Activated CD4-positive, alpha-beta T cell treated with anti-CD3 and anti-CD28 coated beads for 48 hours (primary cell): Measurements from ENCODE around the gene TACR1.

Experiments
- DNase-seq: peaks from one replicate; pipeline ENCODE4 v3.0.0-alpha.2; 2020

Gene TACR1

DNA sequence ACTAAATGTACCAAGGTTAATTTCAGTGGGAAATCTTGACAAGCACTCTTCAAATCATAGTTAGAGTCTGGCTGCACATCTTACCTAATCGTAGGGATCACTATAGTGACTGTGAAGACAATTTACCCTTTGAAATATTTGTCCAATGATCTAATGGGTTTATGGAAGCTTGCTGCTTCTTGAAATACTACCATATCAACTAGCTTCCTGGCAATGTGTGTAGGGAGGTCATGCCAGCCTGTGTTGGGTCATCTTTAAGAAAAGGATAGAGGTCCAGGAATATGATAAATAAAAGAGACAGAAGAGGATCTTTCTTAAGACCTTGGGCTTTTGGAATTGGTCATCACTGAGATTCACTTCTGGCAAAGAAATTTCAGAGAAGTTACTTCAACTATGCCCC is 156.5 kb downstream of the TACR1 start:
- no peak for DNase-seq

DNA sequence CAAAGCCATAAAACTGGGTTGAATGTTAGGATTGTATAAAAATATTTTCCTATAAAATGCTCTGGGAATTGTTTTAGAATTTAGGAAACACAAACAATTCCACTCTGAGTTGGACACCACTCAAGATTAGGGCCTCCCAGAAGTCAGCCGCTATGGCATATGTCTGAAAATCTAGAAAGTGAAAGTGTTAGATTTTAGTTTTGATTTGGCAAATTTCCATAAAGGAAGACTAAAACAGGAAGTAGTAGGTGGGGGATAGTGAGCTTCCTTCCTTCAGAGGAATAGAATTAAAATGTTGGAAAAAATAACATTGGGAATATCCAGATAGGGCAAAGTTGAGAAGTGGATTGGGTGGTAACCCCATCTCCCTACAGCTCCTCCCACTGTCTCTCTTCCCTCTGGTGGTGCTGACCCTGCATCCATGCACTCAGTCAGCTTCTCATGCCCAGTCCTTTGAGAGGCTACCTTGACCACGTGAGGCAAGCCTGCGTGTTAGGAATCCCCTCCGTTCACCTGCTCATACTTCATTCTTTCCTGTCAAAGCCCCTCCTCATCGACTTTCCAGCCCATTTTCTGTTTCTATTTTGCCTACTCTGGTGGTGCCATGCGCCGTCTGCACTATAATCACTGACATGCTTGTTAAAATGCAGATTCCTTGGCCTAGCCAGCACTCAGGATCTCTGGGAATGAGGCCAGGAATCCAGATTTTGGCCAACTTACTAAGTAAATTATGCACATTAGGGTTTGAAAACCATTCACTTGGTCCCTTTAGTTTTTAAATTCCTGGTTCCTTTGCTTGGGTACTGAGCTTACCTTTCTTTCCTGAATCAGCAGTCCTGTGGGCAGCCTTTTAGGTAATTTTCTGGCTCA is 157.4 kb downstream of the TACR1 start:
- no peak for DNase-seq

DNA sequence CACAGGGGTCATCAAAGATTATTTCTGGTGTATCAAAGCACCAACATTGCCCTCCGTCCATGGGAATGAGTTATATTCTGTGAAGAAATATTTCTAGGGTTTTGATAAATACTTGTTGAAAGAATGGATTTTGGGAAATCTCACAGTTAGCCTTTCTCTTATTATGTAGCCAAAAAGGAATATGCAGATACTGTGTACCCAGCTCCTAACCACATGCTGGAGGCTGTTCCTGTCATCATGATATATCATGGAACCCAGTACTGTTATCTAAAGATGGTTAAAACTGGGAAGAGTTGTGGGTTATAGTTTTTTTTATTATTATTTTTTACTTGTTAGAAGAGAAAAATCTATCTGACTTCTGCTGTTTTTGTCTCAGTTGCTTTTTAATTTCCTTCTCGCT is 158.1 kb downstream of the TACR1 start:
- DNase-seq: no peak

DNA sequence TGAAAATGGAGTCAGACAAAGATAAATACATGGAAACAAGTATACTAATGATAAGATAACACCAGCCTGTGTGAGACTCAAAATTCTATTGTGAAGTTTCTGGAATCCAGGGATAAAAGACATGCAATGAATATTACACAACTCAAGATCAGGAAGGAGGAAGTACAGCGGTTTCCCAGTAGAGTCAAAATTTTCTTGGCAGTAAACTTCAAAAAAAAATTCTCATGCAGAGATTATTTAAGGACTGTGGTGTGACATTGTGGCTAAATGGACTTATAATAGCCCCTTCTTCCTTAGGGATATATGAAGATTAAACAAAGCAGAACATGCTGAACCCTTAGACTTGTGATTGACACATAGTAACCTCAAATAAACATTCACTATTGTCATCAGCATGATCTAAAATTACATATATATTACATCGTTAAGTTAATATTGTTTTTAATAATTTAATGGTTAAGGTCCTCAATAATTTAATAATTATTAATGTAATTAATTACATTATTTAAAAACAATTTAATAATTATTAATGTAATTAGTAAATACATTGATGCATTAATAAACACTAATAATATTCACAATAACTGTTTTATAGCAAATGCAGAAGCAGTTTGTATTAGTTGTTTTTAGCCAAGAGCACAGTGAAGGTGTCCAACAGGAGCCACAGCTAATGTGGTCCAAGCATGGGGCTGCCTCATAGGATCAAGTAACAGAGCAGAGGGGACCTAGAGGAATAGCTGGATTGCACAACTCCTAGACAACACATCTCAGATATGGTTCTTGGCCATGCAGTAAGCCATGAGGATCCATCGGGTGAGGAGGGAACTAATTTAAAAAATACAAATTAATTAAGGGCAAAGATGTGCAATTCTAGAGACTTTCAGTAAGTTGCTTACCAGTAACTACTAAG is 163.6 kb downstream of the TACR1 start:
- no peak for DNase-seq

DNA sequence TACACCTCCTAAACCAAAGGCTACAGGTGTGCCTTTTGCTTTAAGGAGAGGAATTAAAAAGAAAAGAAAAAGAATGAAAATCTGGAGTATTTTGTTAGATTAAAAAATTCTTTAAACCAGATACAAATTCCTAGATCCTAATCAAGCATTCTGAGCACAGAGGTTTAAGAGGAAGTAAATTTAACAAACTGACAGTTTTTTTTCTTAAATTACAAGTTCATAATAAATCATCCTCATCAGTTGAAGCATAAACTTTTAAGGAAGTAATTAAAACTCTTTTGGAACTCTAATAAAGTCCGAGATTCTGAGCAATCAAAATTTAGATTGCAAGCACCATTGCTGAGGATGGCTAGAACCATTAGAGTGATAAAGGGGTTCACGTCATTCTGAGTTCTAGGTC is 165.8 kb downstream of the TACR1 start:
- no peak for DNase-seq

DNA sequence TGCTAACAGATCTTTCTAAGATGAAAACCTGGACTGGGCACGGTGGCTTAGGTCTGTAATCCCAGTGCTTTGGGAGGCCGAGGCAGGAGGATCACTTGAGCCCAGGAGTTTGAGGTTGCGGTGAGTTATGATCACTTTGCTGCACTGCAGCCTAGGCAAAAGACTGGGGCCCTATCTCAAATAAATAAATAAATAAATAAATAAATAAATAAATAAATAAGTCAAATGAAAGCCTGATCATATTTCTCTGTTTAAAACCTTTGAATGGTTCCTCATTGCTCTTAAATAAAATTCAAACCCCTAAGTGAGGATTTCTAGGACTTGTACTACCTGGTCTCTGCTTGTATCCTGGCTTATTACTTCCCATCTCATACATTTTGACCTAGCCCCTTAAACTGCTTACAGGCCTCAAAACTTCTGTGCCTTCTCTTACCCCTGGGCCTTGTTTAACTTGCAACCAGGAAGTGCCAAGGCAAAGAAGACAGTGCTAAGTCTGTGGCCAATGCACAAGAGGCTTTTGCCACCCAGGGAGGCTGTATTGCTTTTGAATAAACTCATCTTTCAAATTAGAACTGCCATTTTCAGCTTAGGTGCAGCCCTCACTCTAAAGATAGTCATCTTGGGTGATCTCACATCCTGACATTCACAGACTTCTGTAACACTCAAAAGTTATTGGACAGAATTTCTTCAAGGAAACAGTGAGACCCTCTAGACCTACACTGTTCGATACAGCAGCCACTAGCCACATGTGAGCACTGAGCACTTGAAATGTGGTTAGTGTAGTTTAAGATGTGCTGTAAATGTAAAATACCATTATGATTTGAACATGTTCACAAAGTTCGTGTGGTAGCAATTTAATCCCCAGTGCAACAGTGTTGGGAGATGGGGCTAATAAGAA is 167.2 kb downstream of the TACR1 start:
- DNase-seq: no peak

DNA sequence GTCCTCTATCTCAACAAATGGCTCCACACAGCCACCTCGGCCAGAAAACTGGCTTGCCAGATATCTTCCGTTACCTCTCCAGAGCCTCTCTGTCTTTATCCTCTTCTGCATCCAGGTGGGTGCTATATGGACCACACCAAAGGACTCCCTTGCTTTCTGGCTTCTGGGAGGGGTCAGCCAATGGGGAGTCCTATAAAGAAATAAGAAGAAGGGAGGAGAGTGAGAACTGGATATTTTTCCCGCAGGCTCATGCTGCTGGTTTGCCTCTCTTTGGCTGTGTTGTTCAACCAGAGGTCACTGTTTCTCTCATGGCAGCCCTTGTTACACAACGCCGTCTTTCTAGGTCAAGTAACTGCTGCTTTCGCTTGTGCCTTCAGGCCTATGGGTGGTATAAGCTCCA is 168.1 kb downstream of the TACR1 start:
- no peak for DNase-seq

DNA sequence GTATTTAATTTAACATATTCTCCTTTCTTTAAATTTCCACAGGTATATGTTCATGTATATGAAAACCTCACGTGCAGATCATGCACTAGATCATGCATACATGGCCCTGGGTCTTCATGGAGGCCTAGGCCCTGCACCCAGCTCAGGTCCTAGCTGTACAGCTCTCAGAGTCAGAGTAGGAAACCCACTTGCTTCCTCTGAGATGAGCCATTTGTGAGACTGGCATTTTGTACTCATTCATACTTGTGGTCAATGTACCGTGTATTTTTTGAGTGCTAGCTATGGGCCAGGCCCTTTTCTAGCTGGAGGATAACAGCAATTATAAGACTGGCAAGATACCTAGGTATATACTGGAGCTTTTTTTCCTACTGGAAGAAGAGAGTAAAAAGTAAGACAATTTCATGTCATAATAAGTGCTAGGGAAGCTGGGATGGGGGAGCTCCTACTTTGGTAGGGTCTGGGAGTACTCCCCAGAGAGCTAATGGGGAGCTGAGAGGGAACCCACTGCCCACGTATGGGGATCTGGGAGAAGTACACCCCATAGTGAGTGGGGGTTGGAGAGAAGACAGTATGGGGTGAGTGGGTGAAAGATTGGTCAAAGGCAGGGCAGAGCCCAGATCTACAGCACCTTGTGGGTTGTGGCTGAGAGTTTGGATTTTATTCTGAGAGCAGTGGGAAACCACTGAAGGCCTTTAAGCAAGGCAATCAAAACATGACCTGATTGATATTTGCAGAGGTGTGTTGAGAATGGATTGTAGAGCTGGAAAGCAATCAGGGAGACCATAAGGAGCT is 168.9 kb downstream of the TACR1 start:
- DNase-seq: no peak

DNA sequence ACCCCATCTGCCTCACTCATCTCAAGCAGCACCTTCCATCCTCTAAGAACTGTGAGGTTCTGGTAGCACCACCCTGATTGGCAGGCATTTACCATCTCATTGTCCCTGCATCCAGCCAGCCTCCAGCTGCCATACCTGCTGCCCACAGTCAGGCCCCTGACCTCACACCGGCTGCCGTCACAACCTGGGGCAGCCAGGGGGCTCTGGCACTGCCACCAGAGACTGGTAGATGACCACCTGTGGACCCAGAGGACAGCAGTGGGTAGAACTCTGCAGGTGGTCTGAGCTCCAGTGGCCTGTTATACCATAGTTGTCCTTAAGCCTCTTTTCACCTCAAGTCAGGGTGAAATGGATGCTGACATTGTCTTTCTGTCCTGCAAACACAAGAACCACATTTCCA is 171.4 kb downstream of the TACR1 start:
- no peak for DNase-seq

DNA sequence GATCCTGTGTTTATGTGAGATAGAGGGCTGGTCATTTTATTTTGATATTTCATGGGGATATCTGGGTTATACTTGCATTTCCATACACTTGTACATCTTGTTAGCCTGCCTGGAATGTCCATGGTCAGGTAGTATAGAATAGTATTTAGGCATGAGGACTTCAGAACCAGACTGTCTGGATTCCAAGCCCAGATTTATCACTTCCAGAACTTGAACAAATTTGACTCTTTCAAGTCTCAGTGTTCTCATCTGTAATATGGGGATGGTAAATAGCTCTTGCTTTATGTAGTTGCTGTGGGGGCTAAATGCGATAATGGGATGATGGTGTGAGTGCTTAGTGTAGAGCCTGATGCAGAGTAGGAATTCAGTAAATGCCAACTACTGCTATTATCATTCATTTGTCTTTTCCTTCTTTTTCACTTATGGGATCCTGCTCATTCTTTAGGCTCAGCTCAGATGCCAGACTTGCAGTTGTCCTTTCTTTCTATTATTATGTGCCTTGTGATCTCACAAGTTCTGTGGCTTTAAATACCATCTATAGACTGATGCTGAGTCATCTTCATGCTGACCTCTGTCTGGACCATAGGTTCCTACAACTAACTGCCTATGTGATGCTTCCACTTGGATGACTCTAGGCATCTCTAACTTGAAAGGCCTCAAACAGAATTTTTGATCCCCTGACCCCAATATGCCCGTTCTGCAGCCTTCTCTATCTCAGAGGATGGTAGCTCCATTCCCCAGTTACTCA is 173.5 kb downstream of the TACR1 start:
- DNase-seq: no peak

DNA sequence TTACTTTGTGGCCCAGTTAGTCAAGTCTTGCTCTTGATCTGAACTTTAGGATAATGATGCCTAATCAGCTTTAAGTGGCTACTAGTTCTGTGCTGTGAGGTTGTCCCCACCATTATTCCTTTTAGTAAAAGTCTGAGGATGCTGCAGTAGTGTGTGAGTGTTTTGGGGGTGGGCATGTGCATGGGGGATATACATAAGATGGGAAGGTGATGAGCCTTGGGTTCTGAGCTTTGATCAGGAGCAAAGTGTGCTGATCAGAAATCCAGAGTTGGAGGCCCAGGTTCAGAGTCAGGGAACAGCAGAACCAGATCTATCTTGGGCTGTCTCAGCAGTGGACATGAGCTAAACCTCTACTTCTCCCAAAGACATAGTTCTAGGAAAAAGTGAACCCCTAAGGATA is 174.1 kb downstream of the TACR1 start:
- no peak for DNase-seq

DNA sequence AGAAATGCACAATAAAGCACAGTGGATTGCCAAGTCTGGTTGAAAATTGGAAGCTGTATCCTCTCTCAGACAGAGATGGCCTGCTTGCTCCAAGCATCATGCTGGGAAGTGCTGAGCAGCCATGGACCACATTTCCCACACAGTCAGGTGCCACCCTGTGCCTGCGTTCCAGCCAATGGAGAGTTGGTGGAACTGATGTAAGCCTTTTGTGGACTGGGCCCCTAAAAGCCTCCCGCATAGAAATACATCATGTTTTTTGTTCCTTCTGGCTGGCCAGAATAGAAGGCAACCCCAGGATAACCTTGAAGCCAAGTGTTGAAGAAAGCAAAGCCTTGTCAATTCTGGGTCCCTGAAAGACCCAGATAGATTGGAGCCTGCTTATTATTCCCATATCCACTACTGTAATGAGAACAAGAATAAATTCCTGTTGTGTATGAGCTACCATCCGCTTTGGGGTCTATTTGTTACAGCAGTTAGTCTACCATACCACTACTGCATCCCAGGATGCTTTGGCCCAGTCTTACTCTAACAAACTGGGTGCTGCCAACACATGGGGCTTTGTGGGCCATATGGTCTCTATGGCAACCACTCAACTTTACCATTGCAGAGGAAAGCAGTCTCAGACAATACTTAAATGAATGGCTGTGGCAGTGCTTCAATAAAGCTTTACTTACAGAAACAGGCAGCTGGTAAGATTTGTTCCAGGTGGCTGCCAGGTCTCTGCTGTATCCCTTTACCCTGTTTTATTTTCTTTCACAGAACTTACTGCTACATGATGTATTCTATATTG is 175.5 kb downstream of the TACR1 start:
- DNase-seq: no peak

DNA sequence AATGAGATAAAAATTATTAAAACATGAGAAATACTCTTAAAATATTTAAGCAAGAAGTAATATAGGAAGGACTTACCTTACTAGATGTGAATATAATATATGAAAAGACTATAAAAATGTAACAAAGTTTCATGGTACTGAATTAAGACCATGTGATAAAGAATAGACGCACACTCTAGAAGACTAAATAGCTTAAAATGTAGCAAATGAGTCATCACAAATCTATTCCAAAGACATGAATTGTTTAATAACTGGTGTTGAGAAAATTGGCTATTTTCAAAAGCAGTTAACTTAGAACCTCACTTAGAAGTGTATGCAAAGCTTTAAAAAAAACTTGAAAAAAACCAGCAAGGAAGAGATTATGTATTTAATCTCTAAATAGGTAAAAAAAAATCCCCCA is 176.8 kb downstream of the TACR1 start:
- DNase-seq: no peak

DNA sequence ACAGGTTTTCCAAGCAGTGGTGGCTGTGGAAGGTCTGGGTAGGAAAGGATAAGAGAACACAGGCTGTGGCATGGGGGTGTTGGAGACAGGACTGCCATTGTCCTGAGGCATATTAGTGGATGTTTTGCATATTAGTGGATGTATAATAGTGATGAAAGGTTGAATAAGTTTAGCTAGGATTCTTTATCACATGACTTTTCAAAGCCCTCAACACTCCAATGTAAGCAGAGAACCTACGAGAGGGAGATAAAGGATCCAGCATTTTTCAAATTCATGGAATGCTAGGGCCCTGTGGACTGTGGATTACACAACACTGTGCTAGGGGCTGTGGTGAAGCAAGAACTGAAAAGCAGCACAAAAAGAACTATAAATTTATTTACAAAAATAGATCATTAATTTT is 177.6 kb downstream of the TACR1 start:
- DNase-seq: no peak

DNA sequence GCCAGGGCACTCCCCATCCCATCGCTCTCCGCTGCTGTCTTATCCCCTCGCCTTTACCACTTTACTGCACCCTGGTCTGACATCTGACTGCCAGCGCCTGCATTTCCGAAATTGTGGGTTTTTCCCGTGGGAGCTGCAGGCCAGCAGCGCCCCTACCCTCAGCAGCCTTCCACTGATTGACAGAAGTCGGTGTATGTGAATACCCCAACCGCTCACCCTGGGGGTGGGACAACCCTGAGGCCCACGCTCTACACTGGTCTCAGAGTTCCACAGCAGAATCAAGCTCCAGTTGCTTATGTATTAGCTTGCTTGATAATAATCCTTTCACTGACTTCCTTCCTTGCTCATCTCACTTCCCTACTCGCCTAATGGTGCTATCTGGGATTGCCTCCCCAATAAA is 178.8 kb downstream of the TACR1 start:
- DNase-seq: no peak

DNA sequence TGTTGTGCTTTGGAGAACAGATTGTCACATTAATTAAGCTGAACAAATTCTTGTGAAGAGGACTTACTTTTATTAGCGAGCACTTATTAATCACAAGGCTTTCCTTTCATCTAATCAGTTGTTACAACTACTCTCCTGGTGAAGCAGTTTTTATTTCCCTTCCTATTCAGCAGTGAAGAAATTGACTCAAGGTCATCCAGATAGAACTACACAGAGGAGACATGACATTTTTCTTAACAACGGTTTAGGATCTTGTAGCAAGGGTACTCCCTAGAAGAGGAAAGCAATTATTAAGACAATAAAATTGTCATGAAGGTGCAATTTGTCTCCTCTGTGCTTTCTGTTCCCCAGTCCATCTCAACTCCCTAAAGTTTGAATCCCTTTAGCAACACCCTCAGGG is 179.5 kb downstream of the TACR1 start:
- DNase-seq: no peak

DNA sequence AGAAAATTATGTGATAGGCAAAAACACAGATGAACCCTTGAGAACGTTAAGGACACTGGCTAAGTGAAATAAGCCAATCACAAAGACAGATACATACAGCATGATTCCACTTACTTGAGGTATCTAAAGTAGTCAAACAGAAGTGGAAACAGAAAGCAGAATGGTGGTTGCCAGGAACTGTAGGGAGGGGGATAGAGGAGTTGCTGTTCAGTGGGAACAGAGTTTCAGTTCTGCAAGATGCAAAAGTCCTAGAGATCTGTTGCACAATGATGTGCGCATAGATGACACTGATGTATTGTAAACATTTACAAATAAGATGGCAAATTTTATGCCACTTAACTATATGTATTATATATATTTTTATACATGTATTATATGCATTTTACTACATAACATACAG is 181.2 kb downstream of the TACR1 start:
- DNase-seq: no peak

DNA sequence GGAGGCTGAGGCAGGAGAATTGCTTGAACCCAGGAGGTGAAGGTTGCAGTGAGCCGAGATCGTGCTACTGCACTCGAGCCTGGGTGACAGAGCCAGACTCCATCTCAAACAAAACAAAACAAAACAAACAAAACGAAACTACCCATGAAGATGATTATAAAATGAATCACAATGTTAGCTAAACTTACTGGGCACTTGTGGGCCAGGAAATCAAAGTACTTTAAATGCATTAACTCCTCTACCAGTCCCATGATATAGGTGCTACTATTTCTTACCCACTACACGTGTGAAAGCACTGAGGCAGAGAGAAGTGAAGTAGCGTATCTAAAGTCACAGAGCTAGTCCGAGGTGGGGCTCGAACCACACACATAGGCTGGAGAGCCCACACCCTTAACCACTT is 187.2 kb downstream of the TACR1 start:
- DNase-seq: no peak

DNA sequence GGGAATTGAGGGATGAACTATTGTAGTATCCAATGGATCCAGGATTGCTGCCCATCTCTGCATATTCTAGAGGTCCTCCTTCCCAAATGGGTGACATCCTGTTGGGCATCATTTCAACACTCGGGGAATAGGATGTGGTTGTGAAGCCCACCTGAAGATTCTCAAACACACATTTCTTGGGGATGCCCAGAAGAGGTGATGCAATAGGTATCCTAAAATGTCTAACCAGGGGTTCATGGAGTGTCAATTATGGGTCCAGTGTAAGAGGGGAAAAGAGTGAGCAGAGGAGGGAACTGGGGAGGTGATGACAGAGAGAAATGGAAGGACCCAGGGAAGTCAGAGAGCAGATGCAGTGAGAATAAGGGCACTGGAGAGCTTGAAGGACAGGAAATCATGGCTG is 188.7 kb downstream of the TACR1 start:
- DNase-seq: no peak

DNA sequence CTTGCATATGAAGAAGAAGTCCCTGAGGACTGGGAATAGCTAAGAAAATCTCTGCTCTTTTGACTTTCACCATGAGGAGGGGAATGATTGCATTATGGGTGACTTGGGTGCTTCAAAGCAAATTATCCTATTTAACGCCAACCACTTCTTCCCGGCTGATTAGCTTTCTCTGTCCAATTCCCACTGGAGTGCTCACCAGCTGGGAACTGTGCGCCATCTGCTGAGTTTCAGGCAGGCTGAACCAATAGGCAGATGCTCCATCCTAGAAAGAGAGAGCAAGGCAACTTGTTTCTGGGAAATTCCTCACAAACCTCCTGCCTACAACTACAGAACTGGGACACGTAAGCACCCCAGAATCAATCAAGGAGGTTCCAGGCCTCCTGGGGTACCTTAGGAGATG is 191.5 kb downstream of the TACR1 start:
- no peak for DNase-seq

DNA sequence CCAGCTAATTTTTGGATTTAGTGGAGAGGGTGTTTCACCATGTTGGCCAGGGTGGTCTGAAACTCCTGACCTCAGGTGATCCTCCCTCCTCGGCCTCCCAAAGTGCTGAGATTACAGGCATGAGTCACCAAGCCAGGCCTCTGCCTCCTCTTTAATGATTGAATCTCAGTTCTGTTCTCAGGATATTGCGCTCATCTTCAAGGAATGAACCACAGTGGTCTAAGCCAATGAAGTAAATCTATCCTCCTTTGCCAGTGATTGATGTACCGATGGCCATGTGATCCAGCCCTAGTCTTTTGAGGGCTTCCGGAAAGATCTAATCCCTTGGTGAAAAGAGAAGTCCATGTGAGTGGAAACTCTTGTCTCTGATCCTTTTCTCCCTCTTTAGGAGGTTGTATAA is 192.3 kb downstream of the TACR1 start:
- DNase-seq: no peak
